MM.1S (cell line): Measurements from ENCODE around the gene EPB42.

Experiments
- EZH2 ChIP-seq: fragments of 300-600 bp; sonication (generic); optimal IDR thresholded peaks from 2 replicates; pipeline ENCODE3; 2017; ENCODE audit warnings: low read depth, mild to moderate bottlenecking, antibody characterized with exemption, low read length, mixed read lengths
- TF ChIP-seq, protein P1 (sequence below): fragments of 300-600 bp; sonication (generic); IDR thresholded peaks from 2 replicates; pipeline ENCODE4 v1.5.1; 2016; ENCODE audit warnings: antibody characterized with exemption, low read length, mixed read lengths

GRCh38 chr15:43249236-43249635, 28.4 kb upstream of the EPB42 start:
- TF ChIP-seq, protein P1, sequence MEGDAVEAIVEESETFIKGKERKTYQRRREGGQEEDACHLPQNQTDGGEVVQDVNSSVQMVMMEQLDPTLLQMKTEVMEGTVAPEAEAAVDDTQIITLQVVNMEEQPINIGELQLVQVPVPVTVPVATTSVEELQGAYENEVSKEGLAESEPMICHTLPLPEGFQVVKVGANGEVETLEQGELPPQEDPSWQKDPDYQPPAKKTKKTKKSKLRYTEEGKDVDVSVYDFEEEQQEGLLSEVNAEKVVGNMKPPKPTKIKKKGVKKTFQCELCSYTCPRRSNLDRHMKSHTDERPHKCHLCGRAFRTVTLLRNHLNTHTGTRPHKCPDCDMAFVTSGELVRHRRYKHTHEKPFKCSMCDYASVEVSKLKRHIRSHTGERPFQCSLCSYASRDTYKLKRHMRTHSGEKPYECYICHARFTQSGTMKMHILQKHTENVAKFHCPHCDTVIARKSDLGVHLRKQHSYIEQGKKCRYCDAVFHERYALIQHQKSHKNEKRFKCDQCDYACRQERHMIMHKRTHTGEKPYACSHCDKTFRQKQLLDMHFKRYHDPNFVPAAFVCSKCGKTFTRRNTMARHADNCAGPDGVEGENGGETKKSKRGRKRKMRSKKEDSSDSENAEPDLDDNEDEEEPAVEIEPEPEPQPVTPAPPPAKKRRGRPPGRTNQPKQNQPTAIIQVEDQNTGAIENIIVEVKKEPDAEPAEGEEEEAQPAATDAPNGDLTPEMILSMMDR: no peak
- TF ChIP-seq EZH2: no peak
